WTC11 (cell line): ENCODE data around the gene ZGPAT. TPM values are rescaled to one million over a fixed set of nuclear protein-coding genes. Genes with fewer than 3 reads are reported as not detected.
A peak's percentile ranks its signal among the peaks of the same experiment; 100 is the strongest.

ENCODE experiments used
- ATAC-seq: fragments of 200-7000 bp; cut with Tn5 transposase; 2 replicates; pipeline ENCODE4 v1.10.0; 2021; ENCODE audit warnings: mild to moderate bottlenecking, moderate library complexity
- CTCF ChIA-PET: fragments of 300-600 bp; sonication (Branson Sonifier 250); formaldehyde crosslinking; loops from one replicate; lab custom pipeline; 2021; ENCODE audit warnings: antibody characterized with exemption; lab: Charles Lee
- POLR2A ChIA-PET: fragments of 350-600 bp; sonication (Branson Sonifier 250); formaldehyde crosslinking; loops from one replicate; lab custom pipeline; 2021; ENCODE audit warnings: antibody characterized with exemption; lab: Charles Lee
- DNase-seq: peaks from one replicate; pipeline ENCODE4 v3.0.0; 2021; ENCODE audit warnings: low spot score
- H3K27ac Mint-ChIP-seq: 2 replicates; pipeline ENCODE4 v1.8.0; 2021; ENCODE audit warnings: mixed read lengths
- H3K27me3 Mint-ChIP-seq: 2 replicates; pipeline ENCODE4 v1.8.0; 2021; ENCODE audit warnings: low read depth, mild to moderate bottlenecking, moderate library complexity, mixed read lengths
- H3K36me3 Mint-ChIP-seq: 2 replicates; pipeline ENCODE4 v1.8.0; 2021; ENCODE audit warnings: mixed read lengths
- H3K4me1 Mint-ChIP-seq: 2 replicates; pipeline ENCODE4 v1.8.0; 2022; ENCODE audit warnings: mixed read lengths
- H3K4me3 Mint-ChIP-seq: 2 replicates; pipeline ENCODE4 v1.8.0; 2021; ENCODE audit warnings: mild to moderate bottlenecking, moderate library complexity, mixed read lengths
- H3K9me3 Mint-ChIP-seq: 2 replicates; pipeline ENCODE4 v1.8.0; 2021; ENCODE audit warnings: mixed read lengths
- FOXK1 ChIP-seq: sonication (generic); formaldehyde crosslinking; IDR thresholded peaks from 2 replicates; pipeline ENCODE4 v1.8.0; 2022; ENCODE audit warnings: mild to moderate bottlenecking, moderate library complexity, missing genetic modification reagents
- HMGA2 ChIP-seq: fragments of 250-450 bp; sonication (Bioruptor Pico); IDR thresholded peaks from 2 replicates; pipeline ENCODE4 v1.4.0; 2021; ENCODE audit warnings: mild to moderate bottlenecking, moderate library complexity
- JUN ChIP-seq: sonication (generic); formaldehyde crosslinking; IDR thresholded peaks from 2 replicates; pipeline ENCODE4 v1.8.0; 2023; ENCODE audit warnings: mild to moderate bottlenecking, missing genetic modification reagents
- MYBL2 ChIP-seq: sonication (generic); formaldehyde crosslinking; IDR thresholded peaks from 2 replicates; pipeline ENCODE4 v1.8.1; 2023; ENCODE audit warnings: mild to moderate bottlenecking, moderate library complexity, missing genetic modification reagents
- NR1H2 ChIP-seq: sonication (generic); formaldehyde crosslinking; IDR thresholded peaks from 2 replicates; pipeline ENCODE4 v1.9.0; 2021; ENCODE audit warnings: mild to moderate bottlenecking, moderate library complexity, missing genetic modification reagents
- NR3C1 ChIP-seq: sonication (generic); formaldehyde crosslinking; conservative IDR thresholded peaks from 2 replicates; pipeline ENCODE4 v1.8.1; 2023; ENCODE audit warnings: low read depth, mild to moderate bottlenecking, missing genetic modification reagents
- PRRX2 ChIP-seq: fragments of 250-450 bp; sonication (Bioruptor Pico); IDR thresholded peaks from 2 replicates; pipeline ENCODE4 v1.8.0; 2021; ENCODE audit warnings: mild to moderate bottlenecking
- SOX15 ChIP-seq: fragments of 250-450 bp; sonication (Bioruptor Pico); IDR thresholded peaks from 2 replicates; pipeline ENCODE4 v1.9.0; 2021; ENCODE audit warnings: mild to moderate bottlenecking
- TP53 ChIP-seq: sonication (generic); formaldehyde crosslinking; IDR thresholded peaks from 2 replicates; pipeline ENCODE4 v1.8.1; 2023; ENCODE audit warnings: mild to moderate bottlenecking, missing genetic modification reagents
- ZBTB21 ChIP-seq: sonication (generic); formaldehyde crosslinking; IDR thresholded peaks from 2 replicates; pipeline ENCODE4 v1.8.1; 2023; ENCODE audit warnings: mild to moderate bottlenecking, missing genetic modification reagents, borderline replicate concordance
- ZNF219 ChIP-seq: sonication (generic); formaldehyde crosslinking; IDR thresholded peaks from 2 replicates; pipeline ENCODE4 v1.8.0; 2023; ENCODE audit warnings: missing genetic modification reagents, mild to moderate bottlenecking, borderline replicate concordance
- ZNF232 ChIP-seq: sonication (generic); formaldehyde crosslinking; IDR thresholded peaks from 2 replicates; pipeline ENCODE4 v1.8.0; 2022; ENCODE audit warnings: mild to moderate bottlenecking, missing genetic modification reagents
- total RNA-seq: library from RNA; stranded (reverse); gene quantifications from 3 replicates; pipeline ENCODE4 v1.2.3, GENCODE V29; 2021
- TF ChIP-seq, protein P1 (sequence below): sonication (generic); formaldehyde crosslinking; IDR thresholded peaks from 2 replicates; pipeline ENCODE4 v1.8.0; 2022; ENCODE audit warnings: mild to moderate bottlenecking, missing genetic modification reagents
- TF ChIP-seq, protein P2 (sequence below): sonication (generic); formaldehyde crosslinking; IDR thresholded peaks from 2 replicates; pipeline ENCODE4 v1.8.1; 2022; ENCODE audit warnings: mild to moderate bottlenecking, missing genetic modification reagents, moderate library complexity, borderline replicate concordance
- TF ChIP-seq, protein P3 (sequence below): sonication (generic); formaldehyde crosslinking; IDR thresholded peaks from 2 replicates; pipeline ENCODE4 v1.8.1; 2023; ENCODE audit warnings: mild to moderate bottlenecking, moderate library complexity, missing genetic modification reagents
- TF ChIP-seq, protein P4 (sequence below): fragments of 250-450 bp; sonication (Bioruptor Pico); IDR thresholded peaks from 2 replicates; pipeline ENCODE4 v1.9.0; 2021; ENCODE audit warnings: mild to moderate bottlenecking, borderline replicate concordance
- TF ChIP-seq, protein P5 (sequence below): fragments of 250-450 bp; sonication (Bioruptor Pico); conservative IDR thresholded peaks from 2 replicates; pipeline ENCODE4 v1.9.0; 2021; ENCODE audit warnings: mild to moderate bottlenecking
- TF ChIP-seq, protein P6 (sequence below): sonication (generic); formaldehyde crosslinking; IDR thresholded peaks from 2 replicates; pipeline ENCODE4 v1.8.1; 2023; ENCODE audit warnings: mild to moderate bottlenecking, missing genetic modification reagents, moderate library complexity
- TF ChIP-seq, protein P7 (sequence below): sonication (generic); formaldehyde crosslinking; IDR thresholded peaks from 2 replicates; pipeline ENCODE4 v1.8.1; 2022; ENCODE audit warnings: low read depth, mild to moderate bottlenecking, moderate library complexity, missing genetic modification reagents, borderline replicate concordance

Gene ZGPAT
- total RNA-seq, 1 experiment from 2014 or later = 28.3 TPM

DNA sequence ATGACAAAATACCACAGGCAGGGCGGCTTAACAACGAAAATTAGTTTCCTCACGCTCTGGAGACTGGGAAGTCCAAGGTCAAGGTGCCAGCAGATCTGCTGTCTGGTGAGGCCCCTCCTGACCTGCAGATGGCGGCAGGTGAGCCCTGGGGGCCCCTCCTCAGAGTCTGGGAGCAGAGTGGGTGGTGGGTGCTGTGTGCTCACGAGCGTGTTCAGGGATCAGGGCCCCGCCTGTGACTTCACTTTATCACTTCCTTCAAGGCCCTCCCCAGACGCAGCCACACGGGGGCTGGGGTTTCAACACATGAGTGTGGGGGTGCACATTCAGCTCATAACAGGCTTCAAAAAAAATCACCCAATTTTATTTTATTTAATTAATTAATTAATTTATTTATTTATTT, 71.0 kb downstream of the ZGPAT start:
- CTCF ChIA-PET = interaction anchor here (1.1 kb wide), 1 partner anchor 86 kb away, joined by 3 read pairs; the partner anchor contains the start of gene TPD52L2
- H3K9me3 Mint-ChIP-seq = peaks cover 20% of the 10 kb centered on the region
- POLR2A ChIA-PET = no interaction called here

DNA sequence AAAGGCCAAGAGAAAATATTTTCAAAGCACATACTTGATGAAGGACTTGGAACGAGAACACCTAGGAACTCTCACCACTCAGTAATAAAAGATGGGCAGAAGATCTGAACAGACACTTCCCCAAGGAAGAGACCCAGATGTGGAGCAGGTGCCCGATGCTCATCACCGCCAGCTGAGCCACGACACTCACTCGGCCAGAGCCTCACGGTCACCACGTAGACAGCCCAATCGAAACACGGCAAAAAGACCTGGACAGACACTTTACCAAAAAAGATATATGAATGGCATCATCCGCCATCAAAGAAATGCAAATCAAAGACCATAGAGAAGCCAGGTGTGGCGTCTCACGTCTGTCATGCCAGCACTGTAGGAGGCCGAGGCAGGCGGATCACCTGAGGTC, 73.3 kb downstream of the ZGPAT start:
- no peak for TF ChIP-seq NR1H2 (CRISPR knock-in tag)
- no peak for TF ChIP-seq ZNF219
- TF ChIP-seq HMGA2 = no peak
- TF ChIP-seq, protein P1, sequence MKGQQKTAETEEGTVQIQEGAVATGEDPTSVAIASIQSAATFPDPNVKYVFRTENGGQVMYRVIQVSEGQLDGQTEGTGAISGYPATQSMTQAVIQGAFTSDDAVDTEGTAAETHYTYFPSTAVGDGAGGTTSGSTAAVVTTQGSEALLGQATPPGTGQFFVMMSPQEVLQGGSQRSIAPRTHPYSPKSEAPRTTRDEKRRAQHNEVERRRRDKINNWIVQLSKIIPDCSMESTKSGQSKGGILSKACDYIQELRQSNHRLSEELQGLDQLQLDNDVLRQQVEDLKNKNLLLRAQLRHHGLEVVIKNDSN (CRISPR knock-in tag) = no peak
- TF ChIP-seq SOX15 = no peak
- TF ChIP-seq ZNF232 = no peak
- TF ChIP-seq JUN (CRISPR knock-in tag) = no peak
- TF ChIP-seq TP53 (CRISPR knock-in tag) = no peak
- TF ChIP-seq ZBTB21 (CRISPR knock-in tag) = no peak
- TF ChIP-seq, protein P2, sequence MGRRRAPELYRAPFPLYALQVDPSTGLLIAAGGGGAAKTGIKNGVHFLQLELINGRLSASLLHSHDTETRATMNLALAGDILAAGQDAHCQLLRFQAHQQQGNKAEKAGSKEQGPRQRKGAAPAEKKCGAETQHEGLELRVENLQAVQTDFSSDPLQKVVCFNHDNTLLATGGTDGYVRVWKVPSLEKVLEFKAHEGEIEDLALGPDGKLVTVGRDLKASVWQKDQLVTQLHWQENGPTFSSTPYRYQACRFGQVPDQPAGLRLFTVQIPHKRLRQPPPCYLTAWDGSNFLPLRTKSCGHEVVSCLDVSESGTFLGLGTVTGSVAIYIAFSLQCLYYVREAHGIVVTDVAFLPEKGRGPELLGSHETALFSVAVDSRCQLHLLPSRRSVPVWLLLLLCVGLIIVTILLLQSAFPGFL (CRISPR knock-in tag) = no peak
- TF ChIP-seq, all 79 proteins: peak for 0
- Mint-ChIP-seq H3K4me3 (no peak overlapping the region), H3K27me3 (peaks cover 4% of the 10 kb centered on the region; the same call in 1 of the 2 replicates), H3K9me3 (peaks cover 20% of the 10 kb centered on the region), H3K36me3 (peaks cover 16% of the 10 kb centered on the region), H3K4me1 (peaks cover under 1% of the 10 kb centered on the region; the same call in 1 of the 2 replicates), H3K27ac (no peak overlapping the region)
- ATAC-seq = no peak
- CTCF ChIA-PET = interaction anchor here (0.7 kb wide), 1 partner anchor 70 kb away, joined by 6 read pairs; no protein-coding TSS in a partner anchor
- POLR2A ChIA-PET = no interaction called here
- DNase-seq = no peak

More for the DNA sequence above, 71.0 kb downstream of the ZGPAT start:
- TF ChIP-seq, protein P3, sequence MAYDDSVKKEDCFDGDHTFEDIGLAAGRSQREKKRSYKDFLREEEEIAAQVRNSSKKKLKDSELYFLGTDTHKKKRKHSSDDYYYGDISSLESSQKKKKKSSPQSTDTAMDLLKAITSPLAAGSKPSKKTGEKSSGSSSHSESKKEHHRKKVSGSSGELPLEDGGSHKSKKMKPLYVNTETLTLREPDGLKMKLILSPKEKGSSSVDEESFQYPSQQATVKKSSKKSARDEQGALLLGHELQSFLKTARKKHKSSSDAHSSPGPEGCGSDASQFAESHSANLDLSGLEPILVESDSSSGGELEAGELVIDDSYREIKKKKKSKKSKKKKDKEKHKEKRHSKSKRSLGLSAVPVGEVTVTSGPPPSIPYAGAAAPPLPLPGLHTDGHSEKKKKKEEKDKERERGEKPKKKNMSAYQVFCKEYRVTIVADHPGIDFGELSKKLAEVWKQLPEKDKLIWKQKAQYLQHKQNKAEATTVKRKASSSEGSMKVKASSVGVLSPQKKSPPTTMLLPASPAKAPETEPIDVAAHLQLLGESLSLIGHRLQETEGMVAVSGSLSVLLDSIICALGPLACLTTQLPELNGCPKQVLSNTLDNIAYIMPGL (CRISPR knock-in tag) = no peak
- Mint-ChIP-seq H3K27me3 (peaks cover 4% of the 10 kb centered on the region; the same call in 1 of the 2 replicates), H3K27ac (no peak overlapping the region), H3K36me3 (peaks cover 16% of the 10 kb centered on the region), H3K4me3 (no peak overlapping the region), H3K4me1 (peaks cover 14% of the 10 kb centered on the region)
- ATAC-seq (no peak), DNase-seq (no peak)

DNA sequence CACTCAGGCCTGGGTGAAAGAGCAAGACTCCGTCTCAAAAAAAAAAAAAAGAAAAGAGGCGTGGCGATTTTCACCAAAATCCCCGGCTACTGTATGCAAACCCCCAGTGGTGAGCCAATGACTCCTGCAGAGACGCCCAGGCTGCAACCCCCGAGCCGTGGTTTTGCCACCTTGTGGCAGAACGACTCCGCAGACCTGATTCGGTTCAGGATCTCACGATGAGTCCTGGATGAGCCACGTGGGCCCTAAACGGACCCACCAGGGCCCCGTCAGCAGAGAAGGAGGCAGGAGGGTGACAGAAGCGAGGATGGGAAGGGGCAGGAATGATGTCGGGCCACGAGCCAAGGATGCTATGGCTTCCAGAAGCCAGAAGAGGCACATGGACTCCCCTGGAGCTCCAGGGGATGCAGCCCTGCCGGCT, 74.2 kb downstream of the ZGPAT start:
- CTCF ChIA-PET = interaction anchor here (0.7 kb wide), 1 partner anchor 69 kb away, joined by 6 read pairs; no protein-coding TSS in a partner anchor
- TF ChIP-seq, protein P4, sequence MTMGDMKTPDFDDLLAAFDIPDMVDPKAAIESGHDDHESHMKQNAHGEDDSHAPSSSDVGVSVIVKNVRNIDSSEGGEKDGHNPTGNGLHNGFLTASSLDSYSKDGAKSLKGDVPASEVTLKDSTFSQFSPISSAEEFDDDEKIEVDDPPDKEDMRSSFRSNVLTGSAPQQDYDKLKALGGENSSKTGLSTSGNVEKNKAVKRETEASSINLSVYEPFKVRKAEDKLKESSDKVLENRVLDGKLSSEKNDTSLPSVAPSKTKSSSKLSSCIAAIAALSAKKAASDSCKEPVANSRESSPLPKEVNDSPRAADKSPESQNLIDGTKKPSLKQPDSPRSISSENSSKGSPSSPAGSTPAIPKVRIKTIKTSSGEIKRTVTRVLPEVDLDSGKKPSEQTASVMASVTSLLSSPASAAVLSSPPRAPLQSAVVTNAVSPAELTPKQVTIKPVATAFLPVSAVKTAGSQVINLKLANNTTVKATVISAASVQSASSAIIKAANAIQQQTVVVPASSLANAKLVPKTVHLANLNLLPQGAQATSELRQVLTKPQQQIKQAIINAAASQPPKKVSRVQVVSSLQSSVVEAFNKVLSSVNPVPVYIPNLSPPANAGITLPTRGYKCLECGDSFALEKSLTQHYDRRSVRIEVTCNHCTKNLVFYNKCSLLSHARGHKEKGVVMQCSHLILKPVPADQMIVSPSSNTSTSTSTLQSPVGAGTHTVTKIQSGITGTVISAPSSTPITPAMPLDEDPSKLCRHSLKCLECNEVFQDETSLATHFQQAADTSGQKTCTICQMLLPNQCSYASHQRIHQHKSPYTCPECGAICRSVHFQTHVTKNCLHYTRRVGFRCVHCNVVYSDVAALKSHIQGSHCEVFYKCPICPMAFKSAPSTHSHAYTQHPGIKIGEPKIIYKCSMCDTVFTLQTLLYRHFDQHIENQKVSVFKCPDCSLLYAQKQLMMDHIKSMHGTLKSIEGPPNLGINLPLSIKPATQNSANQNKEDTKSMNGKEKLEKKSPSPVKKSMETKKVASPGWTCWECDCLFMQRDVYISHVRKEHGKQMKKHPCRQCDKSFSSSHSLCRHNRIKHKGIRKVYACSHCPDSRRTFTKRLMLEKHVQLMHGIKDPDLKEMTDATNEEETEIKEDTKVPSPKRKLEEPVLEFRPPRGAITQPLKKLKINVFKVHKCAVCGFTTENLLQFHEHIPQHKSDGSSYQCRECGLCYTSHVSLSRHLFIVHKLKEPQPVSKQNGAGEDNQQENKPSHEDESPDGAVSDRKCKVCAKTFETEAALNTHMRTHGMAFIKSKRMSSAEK (CRISPR knock-in tag) = no peak
- TF ChIP-seq PRRX2 (CRISPR knock-in tag) = no peak
- no peak for TF ChIP-seq FOXK1 (CRISPR knock-in tag)
- no peak for TF ChIP-seq NR3C1
- TF ChIP-seq, protein P5, sequence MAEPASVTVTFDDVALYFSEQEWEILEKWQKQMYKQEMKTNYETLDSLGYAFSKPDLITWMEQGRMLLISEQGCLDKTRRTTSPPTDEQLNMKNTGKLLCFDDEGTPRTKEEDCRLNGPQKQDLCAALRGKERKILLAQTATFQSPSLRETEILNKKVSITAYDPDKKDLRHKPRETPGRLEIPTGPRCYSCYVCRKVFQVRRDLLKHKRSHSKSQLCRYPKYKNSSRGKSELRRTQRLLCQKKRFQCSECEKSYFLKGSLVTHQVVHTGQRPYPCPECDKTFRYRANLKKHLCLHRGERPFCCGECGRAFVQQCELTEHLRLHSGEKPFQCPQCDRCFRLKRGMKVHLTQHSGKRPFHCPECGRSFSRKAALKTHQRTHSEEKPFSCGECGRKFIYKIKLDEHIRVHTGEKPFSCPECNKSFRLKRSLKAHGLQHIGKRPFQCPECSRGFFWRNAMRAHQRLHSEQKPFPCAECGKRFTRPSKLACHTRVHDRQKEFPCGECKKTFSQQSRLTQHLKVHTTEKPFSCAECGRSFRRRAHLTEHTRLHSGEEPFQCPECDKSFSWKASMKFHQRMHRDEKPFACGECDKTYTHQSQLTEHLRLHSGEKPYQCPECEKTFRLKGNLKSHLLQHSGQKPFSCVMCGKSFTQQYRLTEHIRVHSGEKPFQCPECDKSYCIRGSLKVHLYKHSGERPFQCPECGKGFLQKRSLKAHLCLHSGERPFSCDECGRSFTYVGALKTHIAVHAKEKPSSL (CRISPR knock-in tag) = no peak
- TF ChIP-seq, protein P6, sequence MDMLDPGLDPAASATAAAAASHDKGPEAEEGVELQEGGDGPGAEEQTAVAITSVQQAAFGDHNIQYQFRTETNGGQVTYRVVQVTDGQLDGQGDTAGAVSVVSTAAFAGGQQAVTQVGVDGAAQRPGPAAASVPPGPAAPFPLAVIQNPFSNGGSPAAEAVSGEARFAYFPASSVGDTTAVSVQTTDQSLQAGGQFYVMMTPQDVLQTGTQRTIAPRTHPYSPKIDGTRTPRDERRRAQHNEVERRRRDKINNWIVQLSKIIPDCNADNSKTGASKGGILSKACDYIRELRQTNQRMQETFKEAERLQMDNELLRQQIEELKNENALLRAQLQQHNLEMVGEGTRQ (CRISPR knock-in tag) = no peak
- TF ChIP-seq, protein P7, sequence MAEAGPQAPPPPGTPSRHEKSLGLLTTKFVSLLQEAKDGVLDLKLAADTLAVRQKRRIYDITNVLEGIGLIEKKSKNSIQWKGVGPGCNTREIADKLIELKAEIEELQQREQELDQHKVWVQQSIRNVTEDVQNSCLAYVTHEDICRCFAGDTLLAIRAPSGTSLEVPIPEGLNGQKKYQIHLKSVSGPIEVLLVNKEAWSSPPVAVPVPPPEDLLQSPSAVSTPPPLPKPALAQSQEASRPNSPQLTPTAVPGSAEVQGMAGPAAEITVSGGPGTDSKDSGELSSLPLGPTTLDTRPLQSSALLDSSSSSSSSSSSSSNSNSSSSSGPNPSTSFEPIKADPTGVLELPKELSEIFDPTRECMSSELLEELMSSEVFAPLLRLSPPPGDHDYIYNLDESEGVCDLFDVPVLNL (CRISPR knock-in tag) = no peak
- no peak for TF ChIP-seq MYBL2 (CRISPR knock-in tag)

More for the DNA sequence above, 74.2 kb downstream of the ZGPAT start:
- Mint-ChIP-seq H3K4me1 (no peaks in the 10 kb centered on the region), H3K27ac (no peak overlapping the region; the same call in 1 of the 2 replicates), H3K36me3 (peaks cover 11% of the 10 kb centered on the region), H3K27me3 (peaks cover 4% of the 10 kb centered on the region; the same call in 1 of the 2 replicates), H3K9me3 (peaks cover 15% of the 10 kb centered on the region), H3K4me3 (no peak overlapping the region)
- POLR2A ChIA-PET = no interaction called here
- no peak for DNase-seq
- ATAC-seq = peak; percentile 44
